HG02884 (cell line): ENCODE data around the gene CASK.

ENCODE experiments used
- ATAC-seq: cut with Tn5 transposase; IDR thresholded peaks from one replicate; pipeline ENCODE4 v1.9.1; 2021; ENCODE audit warnings: mild to moderate bottlenecking, moderate library complexity; ENCODE audit not compliant: unreplicated experiment

CASK gene

GRCh38 chrX:41591906-41592305 lies 331.4 kb downstream of the CASK start:
- ATAC-seq = no peak

- no peak for ATAC-seq
These were observed 332.7 kb downstream of the CASK start for GRCh38 chrX:41590641-41591040.

GRCh38 chrX:41589634-41590270 lies 333.6 kb downstream of the CASK start:
- ATAC-seq = no peak

GRCh38 chrX:41588271-41588670 lies 335.1 kb downstream of the CASK start:
- no peak for ATAC-seq

- ATAC-seq = no peak
These were observed 342.8 kb downstream of the CASK start for GRCh38 chrX:41580423-41581064.

- no peak for ATAC-seq
These were observed 359.5 kb downstream of the CASK start for GRCh38 chrX:41563876-41564275.

- ATAC-seq = peak; percentile 84
These were observed 362.3 kb downstream of the CASK start for GRCh38 chrX:41561045-41561444.

- ATAC-seq = no peak
These were observed 363.9 kb downstream of the CASK start for GRCh38 chrX:41559235-41560052.

GRCh38 chrX:41558531-41558930 lies 364.8 kb downstream of the CASK start:
- ATAC-seq = no peak

GRCh38 chrX:41556958-41557357 lies 366.4 kb downstream of the CASK start:
- no peak for ATAC-seq

GRCh38 chrX:41553688-41554087 lies 369.7 kb downstream of the CASK start:
- ATAC-seq = no peak

GRCh38 chrX:41548411-41548810 lies 374.9 kb downstream of the CASK start:
- no peak for ATAC-seq

- no peak for ATAC-seq
These were observed 379.7 kb downstream of the CASK start for GRCh38 chrX:41543668-41544067.

- ATAC-seq = no peak
These were observed 380.3 kb downstream of the CASK start for GRCh38 chrX:41543025-41543424.

- no peak for ATAC-seq
These were observed 380.8 kb downstream of the CASK start for GRCh38 chrX:41542536-41542935.

GRCh38 chrX:41542135-41542534 lies 381.2 kb downstream of the CASK start:
- ATAC-seq = no peak

GRCh38 chrX:41541386-41541785 lies 382.0 kb downstream of the CASK start:
- no peak for ATAC-seq

GRCh38 chrX:41538707-41539106 lies 384.6 kb downstream of the CASK start:
- no peak for ATAC-seq

- ATAC-seq = no peak
These were observed 393.3 kb downstream of the CASK start for GRCh38 chrX:41530085-41530484.

- ATAC-seq = no peak
These were observed 394.1 kb downstream of the CASK start for GRCh38 chrX:41529221-41529620.

- ATAC-seq = no peak
These were observed 394.6 kb downstream of the CASK start for GRCh38 chrX:41528784-41529183.

- ATAC-seq = no peak
These were observed 396.4 kb downstream of the CASK start for GRCh38 chrX:41526925-41527324.
